Coronary artery (tissue), 2 donors: Measurements from ENCODE around the gene TRIM24.

Experiments
- DNase-seq: peaks from one replicate; pipeline ENCODE4 v3.0.0-alpha.2; 2017; ENCODE audit warnings: low spot score
- H3K27ac ChIP-seq, 2 donors: fragments of 200-600 bp; sonication (generic); one replicate each; pipeline ENCODE4 v1.5.1; 2016 to 2019
- H3K4me3 ChIP-seq: fragments of 200-600 bp; sonication (generic); 2 replicates; pipeline ENCODE4 v1.5.1; 2016; ENCODE audit warnings: mild to moderate bottlenecking, moderate library complexity
- CTCF ChIP-seq: fragments of 200-600 bp; sonication (generic); IDR thresholded peaks from one replicate; pipeline ENCODE4 v1.5.1; 2019; ENCODE audit warnings: antibody characterized with exemption

TRIM24 gene

GRCh38 chr7:138625084-138625848 is 165.2 kb downstream of the TRIM24 start:
- Histone ChIP-seq H3K27ac (no peak overlapping the region), H3K4me3 (no peak overlapping the region)
- no peak for DNase-seq
- no peak for TF ChIP-seq CTCF

GRCh38 chr7:138625849-138626230 is 165.8 kb downstream of the TRIM24 start:
- no peak for DNase-seq
- no peak overlapping the region for H3K27ac ChIP-seq
- no peak for TF ChIP-seq CTCF

GRCh38 chr7:138626846-138627245 is 166.8 kb downstream of the TRIM24 start:
- no peak overlapping the region for H3K4me3 ChIP-seq
- no peak for DNase-seq

More at GRCh38 chr7:138625849-138626230, 165.8 kb downstream of the TRIM24 start:
- H3K4me3 ChIP-seq: no peak overlapping the region

GRCh38 chr7:138627361-138627760 is 167.3 kb downstream of the TRIM24 start:
- TF ChIP-seq CTCF: no peak
- no peak overlapping the region for H3K27ac ChIP-seq

More at GRCh38 chr7:138626846-138627245, 166.8 kb downstream of the TRIM24 start:
- TF ChIP-seq CTCF: no peak
- no peak overlapping the region for H3K27ac ChIP-seq

GRCh38 chr7:138630059-138630610 is 170.1 kb downstream of the TRIM24 start:
- no peak for TF ChIP-seq CTCF

More at GRCh38 chr7:138627361-138627760, 167.3 kb downstream of the TRIM24 start:
- DNase-seq: no peak
- H3K4me3 ChIP-seq: no peak overlapping the region

GRCh38 chr7:138632384-138632783 is 172.3 kb downstream of the TRIM24 start:
- TF ChIP-seq CTCF: no peak
- DNase-seq: no peak
- Histone ChIP-seq H3K27ac (no peak overlapping the region), H3K4me3 (no peak overlapping the region)

More at GRCh38 chr7:138630059-138630610, 170.1 kb downstream of the TRIM24 start:
- no peak for DNase-seq
- H3K27ac ChIP-seq: no peak overlapping the region
- H3K4me3 ChIP-seq: no peak overlapping the region
